EL (cell line): ENCODE data around the gene TBC1D23.

Experiments
- DNase-seq: peaks from one replicate; pipeline ENCODE4 v3.0.0-alpha.2; 2016

The TBC1D23 gene

GRCh38 chr3:100354850-100355249, 94.1 kb downstream of the TBC1D23 start:
- no peak for DNase-seq

GRCh38 chr3:100358413-100358812, 97.6 kb downstream of the TBC1D23 start:
- no peak for DNase-seq

GRCh38 chr3:100359035-100359434, 98.2 kb downstream of the TBC1D23 start:
- no peak for DNase-seq

- no peak for DNase-seq
These were observed 100.1 kb downstream of the TBC1D23 start for GRCh38 chr3:100360757-100361496.

GRCh38 chr3:100361897-100362296, 101.1 kb downstream of the TBC1D23 start:
- no peak for DNase-seq

GRCh38 chr3:100364421-100364820, 103.6 kb downstream of the TBC1D23 start:
- DNase-seq, result no peak

- DNase-seq, result no peak
These were observed 105.6 kb downstream of the TBC1D23 start for GRCh38 chr3:100366424-100366823.

GRCh38 chr3:100368441-100368840, 107.6 kb downstream of the TBC1D23 start:
- no peak for DNase-seq

GRCh38 chr3:100370756-100371155, 110.0 kb downstream of the TBC1D23 start:
- DNase-seq, result peak; percentile 28

GRCh38 chr3:100374521-100374920, 113.7 kb downstream of the TBC1D23 start:
- no peak for DNase-seq
